ENCODE data around the gene LCN1.

GRCh38 chr9:135524130-135524861 lies 3.1 kb downstream of the LCN1 start:
- TF ChIP-seq EZH2phosphoT487 (IDR thresholded peaks at IDR 0.05; ENCODE audit: insufficient read depth, low read depth) (no peak), EZH2 (IDR thresholded peaks at IDR 0.05; ENCODE audit: insufficient read depth, poor library complexity, severe bottlenecking) (no peak)

All from GM23248 (cell line).